Skeletal muscle cell (primary cell): ENCODE results near the gene GJA1.
"Not testable (repeated sequence)": the region's sequence is repeated elsewhere in the genome, so short reads cannot be mapped to it uniquely, and the experiment has no call there.

Experiments
- DNase-seq: peaks from one replicate; pipeline ENCODE4 v3.0.0-alpha.2; 2010; ENCODE audit warnings: low read depth
- H3K4me3 ChIP-seq: 2 replicates; pipeline ENCODE4 v1.5.1; 2011; ENCODE audit warnings: low read depth, mild to moderate bottlenecking, control low read depth, low read length, moderate library complexity

GJA1 gene

DNA sequence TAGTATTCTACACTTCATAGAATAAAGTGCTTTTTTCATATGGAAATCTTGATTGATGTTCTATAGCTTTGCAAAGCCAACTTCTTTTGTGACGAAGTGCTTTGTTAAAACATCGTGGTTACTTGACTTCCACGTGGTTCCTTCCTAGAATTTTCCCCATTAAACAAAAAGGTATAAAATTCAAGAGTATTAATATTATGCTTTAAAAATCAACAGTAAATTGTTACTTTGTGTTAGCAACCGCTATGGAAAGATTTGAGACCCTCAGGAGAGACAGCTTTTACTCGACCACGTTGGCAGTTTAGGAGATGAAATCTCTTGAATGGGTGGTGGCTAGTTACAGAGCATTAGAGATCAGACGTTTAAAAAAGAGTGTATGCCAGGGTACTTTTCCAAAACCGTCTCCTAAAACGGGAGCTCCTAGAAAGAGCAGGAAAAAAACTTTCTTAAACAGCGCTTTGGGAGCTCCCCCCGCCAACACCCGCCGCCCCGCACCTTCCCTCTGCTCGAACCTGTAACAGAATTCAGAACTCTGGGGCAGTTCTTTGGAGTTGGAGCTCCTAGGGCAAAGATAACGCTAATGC, 920 bp downstream of the GJA1 start:
- no peak for DNase-seq
- peak overlapping the region; percentile 61 for H3K4me3 ChIP-seq

DNA sequence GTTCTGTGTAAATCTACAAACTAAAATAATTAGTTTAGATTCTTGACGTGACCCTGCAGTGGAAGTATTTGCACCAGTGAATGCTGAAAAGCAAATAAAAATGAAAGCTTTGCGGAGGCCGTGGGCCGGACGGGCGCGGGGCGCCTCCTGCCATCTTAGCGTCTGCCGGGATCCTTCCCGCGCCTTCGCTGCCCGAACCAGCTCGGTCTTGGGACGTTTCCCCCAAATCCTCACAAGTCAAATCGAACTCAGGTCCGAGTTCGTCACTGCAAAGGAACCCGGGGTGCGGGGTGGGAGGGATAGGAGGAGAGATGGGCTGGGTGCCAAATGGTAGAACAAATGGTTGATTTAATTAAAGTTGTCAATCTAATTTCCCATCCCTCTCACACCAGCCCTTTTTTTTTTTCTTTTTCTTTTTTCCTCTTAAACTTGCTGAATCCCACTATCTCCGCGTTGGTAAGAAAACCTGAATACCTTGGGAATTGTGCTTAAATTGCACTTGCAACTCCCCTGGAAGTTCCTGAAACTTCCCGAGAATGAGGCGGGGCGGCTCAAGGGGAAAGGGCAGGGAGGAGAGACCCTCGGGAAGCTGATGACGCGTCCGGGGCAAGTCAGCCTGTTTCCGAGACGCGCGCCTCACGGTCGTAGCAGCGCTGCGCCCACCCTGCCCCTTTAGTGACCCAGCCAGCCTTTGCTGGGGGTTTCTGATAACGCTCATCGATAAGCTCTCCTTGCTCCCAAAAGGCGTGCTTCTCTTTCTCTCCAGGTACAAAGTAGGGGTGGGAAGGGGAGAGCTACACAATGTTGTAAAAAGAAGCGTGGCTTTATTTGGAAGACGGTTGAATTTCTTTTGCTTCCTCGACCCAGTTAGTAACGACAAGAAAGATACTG, 1.8 kb downstream of the GJA1 start:
- H3K4me3 ChIP-seq: peak overlapping the region; percentile 61
- no peak for DNase-seq

DNA sequence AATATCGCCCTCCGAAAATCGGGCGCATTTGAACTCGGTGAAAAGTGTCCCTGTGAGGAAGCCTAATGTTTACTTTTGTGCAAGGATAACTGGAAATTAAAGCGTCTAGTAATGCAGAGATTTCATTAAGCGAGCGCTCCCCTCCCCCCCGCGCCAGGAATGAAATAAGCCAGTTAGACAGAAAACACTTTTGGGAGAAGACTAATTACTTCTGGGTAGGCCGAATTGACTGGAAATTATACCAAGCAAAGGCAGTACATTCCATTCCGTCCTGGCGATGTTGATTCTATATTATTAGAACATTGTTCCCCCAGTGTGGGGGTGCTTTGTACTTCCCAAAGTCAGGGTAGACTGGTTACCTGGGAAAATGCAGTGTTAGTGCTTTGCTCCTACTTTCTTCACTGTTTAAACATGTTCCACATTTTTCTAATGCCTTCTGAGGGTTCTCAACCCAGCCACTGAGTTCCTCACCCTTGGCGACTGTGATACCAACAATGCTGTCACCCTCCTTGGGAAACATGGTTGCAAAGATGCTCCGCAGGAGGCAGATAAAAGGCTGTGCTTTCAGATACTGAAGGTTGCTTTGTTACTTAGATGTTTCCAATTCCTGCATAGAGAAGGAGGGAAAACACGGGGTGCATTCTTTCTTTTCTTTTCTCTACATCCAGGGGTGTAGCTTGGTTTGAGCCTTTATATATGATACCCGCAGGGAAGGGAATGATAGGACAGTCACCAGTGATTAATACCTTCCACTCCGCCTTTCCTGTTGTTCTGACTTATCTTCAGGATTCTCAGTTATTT, 2.6 kb downstream of the GJA1 start:
- peak overlapping the region; percentile 61 for H3K4me3 ChIP-seq
- DNase-seq: no peak

DNA sequence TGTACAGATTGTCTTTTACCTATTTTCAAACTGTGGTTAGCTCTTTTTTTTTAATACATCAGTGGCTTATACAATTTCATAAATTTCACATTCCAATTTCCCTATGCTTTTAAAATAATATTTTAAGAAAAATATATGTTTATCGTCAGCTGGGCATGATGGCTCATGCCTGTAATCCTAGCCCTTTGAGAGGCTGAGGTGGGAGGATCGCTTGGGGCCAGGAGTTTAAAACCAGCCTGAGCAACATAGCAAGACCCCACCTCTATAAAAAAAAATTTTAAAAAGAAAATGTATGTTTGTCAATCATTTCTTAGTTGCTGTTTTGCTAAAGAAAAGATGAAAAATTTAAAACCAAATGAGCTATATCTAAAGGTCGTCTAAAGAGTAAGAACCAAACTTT, 3.4 kb downstream of the GJA1 start:
- DNase-seq: no peak
- H3K4me3 ChIP-seq: peak overlapping the region; percentile 61

DNA sequence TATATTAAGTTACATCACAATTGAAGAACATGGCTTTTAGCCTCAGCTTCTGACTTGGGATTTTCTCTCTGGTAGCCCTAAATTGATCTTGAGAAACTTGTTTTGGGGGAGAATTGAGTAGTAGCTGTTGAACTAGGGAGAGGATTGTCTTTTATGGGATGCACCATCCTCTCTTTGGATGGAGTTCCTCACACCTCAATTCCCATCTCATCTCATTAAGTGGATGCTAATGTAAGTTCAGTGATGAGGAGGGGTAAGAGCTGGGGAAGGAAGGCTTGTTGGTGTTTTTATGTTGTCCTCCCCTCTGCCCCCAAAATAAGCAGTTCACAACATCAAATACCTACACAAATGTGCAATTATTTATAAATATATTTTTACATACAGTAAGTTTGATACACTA, 4.0 kb downstream of the GJA1 start:
- no peak for DNase-seq
- peak overlapping the region; percentile 2 for H3K4me3 ChIP-seq

DNA sequence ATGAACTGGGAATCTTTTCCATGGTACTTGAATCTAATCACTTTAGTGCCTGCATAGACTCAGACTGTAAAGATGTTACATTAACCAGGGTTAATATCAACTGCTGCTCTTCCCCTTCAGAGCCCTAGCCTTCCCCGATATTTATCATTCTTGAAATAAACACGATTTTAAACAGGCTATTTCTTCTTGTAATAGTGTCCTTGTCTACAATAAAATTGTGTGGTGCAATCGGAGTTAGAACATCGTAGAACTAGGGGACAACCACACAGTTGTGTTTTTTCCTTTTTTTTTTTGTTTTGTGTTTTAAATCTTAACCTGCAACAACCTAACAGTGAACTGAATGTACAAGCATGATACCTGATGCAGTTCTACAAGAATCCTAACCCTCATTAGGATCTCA, 4.5 kb downstream of the GJA1 start:
- no peak for DNase-seq
- H3K4me3 ChIP-seq: no peak overlapping the region

DNA sequence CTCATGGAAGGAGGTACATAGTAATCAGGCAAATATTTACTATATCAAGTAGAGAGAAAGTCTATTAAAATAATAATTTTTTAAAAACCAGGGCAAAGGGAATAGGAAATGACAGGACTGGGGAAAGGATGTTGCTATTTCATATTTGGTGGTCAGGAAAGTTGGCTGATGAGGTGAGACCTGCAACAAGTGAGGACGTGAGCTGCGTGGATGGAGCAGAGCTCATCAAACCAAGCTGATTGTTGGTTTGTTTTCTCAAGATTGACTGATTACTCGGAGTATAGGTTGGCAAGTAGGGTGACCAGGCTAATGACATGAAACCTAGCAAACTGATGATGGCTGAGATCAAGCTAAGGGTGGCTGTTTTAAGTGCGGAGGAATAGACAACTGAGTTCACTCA, 6.0 kb downstream of the GJA1 start:
- no peak overlapping the region for H3K4me3 ChIP-seq

DNA sequence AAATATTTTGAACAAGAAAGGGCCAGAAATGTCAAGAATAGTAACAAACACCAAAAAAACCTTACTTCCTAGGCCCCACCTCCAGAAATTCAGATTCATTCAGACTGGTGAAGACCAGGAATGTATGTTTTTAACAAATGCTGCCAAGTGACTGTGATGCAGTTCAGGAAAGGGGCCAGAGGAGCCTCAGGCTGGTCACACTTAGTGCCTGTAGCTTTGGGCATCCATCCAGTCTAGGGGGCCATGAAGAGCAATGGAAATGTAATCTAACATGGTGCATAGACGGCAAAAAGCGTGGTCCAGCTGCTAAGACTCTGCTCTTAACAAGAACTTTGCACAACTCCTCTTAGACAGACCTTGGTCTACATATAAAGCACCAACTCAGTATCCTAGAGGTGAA, 7.1 kb downstream of the GJA1 start:
- H3K4me3 ChIP-seq: no peak overlapping the region
- DNase-seq: no peak

More for the DNA sequence above, 6.0 kb downstream of the GJA1 start:
- DNase-seq: no peak

DNA sequence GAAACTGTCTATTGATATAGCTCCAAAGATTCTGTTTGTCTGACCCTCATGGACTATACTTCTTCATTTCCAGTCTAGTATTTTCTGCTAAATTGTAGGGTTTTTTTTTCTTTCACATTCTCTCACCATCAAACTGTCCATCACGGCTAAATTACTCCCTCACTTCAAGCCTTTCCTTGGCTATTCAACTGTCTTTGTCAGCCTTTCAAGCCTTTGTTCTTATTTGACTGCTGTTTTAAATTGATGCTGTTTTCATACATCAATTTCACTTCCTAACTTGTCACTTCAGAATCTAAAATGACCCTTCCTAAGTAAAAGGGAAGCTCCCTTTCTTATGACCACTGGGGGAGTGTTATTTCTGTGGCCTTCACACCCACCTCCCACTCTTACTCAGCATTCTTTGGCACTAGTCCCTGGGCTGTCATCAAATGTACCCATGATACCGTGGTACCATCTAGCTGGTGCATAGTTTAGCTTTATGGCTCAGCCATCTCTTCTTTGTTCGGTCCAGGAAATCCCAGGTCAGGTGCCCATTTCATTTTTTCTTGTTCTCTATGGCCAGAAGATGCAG, 8.6 kb downstream of the GJA1 start:
- H3K4me3 ChIP-seq: no peak overlapping the region

DNA sequence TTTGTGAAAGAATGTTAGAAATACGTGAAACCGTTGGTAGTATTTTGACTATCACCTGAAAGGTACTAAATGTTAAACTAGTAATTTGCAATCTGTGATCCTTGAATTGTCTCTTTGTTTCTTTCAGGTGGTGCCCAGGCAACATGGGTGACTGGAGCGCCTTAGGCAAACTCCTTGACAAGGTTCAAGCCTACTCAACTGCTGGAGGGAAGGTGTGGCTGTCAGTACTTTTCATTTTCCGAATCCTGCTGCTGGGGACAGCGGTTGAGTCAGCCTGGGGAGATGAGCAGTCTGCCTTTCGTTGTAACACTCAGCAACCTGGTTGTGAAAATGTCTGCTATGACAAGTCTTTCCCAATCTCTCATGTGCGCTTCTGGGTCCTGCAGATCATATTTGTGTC, 11.3 kb downstream of the GJA1 start:
- not testable (repeated sequence) for DNase-seq, H3K4me3 ChIP-seq

More for the DNA sequence above, 8.6 kb downstream of the GJA1 start:
- no peak for DNase-seq

DNA sequence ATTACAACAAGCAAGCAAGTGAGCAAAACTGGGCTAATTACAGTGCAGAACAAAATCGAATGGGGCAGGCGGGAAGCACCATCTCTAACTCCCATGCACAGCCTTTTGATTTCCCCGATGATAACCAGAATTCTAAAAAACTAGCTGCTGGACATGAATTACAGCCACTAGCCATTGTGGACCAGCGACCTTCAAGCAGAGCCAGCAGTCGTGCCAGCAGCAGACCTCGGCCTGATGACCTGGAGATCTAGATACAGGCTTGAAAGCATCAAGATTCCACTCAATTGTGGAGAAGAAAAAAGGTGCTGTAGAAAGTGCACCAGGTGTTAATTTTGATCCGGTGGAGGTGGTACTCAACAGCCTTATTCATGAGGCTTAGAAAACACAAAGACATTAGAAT, 12.3 kb downstream of the GJA1 start:
- not testable (repeated sequence) for H3K4me3 ChIP-seq, DNase-seq

DNA sequence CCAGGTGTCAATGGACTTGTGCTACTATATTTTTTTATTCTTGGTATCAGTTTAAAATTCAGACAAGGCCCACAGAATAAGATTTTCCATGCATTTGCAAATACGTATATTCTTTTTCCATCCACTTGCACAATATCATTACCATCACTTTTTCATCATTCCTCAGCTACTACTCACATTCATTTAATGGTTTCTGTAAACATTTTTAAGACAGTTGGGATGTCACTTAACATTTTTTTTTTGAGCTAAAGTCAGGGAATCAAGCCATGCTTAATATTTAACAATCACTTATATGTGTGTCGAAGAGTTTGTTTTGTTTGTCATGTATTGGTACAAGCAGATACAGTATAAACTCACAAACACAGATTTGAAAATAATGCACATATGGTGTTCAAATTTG, 13.1 kb downstream of the GJA1 start:
- H3K4me3 ChIP-seq, DNase-seq: not testable (repeated sequence)

DNA sequence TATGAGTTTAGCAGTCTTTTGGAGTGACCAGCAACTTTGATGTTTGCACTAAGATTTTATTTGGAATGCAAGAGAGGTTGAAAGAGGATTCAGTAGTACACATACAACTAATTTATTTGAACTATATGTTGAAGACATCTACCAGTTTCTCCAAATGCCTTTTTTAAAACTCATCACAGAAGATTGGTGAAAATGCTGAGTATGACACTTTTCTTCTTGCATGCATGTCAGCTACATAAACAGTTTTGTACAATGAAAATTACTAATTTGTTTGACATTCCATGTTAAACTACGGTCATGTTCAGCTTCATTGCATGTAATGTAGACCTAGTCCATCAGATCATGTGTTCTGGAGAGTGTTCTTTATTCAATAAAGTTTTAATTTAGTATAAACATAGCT, 13.9 kb downstream of the GJA1 start:
- no peak overlapping the region for H3K4me3 ChIP-seq
- no peak for DNase-seq

DNA sequence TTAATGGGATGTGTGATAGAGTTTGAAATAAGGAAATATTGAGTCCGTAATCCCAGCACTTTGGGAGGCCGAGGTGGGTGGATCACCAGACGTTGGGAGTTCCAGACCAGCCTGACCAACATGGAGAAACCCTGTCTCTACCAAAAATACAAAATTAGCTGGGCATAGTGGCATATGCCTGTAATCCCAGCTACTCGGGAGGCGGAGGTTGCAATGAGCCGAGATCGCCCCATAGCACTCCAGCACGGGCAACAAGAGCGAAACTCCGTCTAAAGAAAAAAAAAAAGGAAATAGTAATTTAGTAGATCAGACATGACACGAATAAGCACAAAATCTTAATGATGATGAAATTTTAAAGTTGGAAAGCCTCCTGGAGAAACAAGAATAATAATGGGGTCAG, 14.8 kb downstream of the GJA1 start:
- no peak for DNase-seq
- no peak overlapping the region for H3K4me3 ChIP-seq

DNA sequence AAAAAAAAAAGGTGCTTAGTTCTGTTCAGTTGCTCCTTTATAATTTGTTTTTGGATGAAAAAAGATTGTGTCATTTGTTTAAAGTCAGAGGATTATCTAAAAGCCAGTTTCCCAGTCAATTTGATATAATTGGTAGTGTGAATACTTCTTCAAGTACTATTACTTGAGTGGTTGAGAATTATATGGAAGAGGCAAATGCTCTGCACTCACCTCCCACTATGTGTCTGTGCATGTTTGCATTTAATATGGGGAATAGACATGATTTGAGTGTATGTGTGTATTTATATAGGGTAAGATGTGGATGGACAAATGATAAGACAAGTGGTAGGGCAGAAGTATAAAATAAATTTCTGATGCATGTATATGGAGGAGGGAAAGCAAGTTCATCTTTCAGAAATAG, 15.8 kb downstream of the GJA1 start:
- no peak overlapping the region for H3K4me3 ChIP-seq
- DNase-seq: no peak

DNA sequence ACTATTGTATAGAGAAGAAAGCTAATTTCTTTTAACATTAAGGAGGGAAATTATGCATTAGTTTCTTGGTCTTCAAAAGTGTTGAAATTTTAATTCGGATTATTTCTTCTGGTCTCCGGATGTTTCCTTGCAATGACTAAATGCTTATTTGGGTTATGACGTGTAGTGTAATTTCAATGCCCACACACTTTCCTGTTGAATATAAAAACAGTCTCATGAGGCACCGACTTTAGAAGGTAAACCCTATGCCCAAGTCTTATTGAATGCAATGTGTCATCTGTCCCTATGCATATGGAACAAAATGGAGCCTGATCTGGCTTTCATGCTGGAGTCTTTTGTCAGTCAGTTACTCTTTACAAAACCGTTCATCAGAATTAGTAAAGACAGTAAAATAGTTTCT, 17.7 kb downstream of the GJA1 start:
- no peak for DNase-seq
- no peak overlapping the region for H3K4me3 ChIP-seq

DNA sequence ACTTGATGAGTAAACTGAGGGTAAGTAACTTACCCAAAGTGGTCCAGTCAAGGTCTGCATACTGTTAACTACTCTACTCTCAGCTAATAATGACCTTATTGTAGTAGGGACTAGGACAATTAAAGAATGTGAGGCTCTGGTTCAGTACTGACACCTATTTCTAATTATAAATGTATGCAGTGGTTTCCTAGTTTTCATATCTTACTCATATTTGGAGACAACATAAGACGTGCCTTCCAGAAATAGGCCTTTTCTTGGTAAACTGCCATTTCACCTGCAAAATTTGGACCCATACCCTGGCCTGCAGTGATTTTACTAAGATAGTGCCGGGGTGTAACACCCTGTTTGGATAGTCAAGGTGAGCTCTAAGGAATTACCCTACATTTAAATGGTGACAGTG, 24.7 kb downstream of the GJA1 start:
- no peak overlapping the region for H3K4me3 ChIP-seq
- no peak for DNase-seq

DNA sequence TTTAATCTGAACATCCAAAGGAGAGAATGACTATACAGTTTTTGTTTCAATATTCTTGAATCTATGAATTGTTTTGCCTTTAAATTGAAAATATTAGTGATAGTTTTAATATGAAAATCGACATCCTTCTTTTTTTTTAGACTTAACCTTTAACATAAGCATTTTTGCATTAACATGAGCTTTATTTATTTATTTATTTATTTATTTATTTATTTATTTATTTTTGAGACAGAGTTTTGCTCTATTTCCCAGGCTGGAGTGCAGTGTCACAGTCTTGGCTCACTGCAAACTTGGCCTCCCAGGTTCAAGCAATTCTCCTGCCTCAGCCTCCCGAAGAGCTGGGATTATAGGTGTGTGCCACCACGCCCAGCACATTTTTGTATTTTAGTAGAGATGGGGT, 27.6 kb downstream of the GJA1 start:
- no peak overlapping the region for H3K4me3 ChIP-seq
- DNase-seq: no peak

DNA sequence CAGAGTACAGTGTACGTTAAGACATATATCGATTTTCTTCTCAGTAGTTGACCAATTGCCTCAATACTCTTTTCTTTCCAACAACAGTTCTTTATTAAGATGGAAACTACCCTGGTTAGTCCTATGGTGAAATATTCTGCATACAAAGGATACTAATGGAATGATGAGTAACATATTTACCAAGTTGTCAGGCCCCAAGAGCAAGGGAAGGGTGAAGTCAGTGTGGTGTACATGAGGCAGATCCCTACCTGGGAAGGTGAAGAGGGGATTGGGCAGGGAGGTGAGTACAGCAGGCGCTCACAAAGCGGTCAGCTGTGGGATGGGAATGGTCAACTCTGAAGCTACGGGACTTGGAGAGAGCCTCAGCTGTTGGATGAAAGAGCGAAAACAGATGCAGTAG, 29.7 kb downstream of the GJA1 start:
- DNase-seq: no peak
- H3K4me3 ChIP-seq: no peak overlapping the region

DNA sequence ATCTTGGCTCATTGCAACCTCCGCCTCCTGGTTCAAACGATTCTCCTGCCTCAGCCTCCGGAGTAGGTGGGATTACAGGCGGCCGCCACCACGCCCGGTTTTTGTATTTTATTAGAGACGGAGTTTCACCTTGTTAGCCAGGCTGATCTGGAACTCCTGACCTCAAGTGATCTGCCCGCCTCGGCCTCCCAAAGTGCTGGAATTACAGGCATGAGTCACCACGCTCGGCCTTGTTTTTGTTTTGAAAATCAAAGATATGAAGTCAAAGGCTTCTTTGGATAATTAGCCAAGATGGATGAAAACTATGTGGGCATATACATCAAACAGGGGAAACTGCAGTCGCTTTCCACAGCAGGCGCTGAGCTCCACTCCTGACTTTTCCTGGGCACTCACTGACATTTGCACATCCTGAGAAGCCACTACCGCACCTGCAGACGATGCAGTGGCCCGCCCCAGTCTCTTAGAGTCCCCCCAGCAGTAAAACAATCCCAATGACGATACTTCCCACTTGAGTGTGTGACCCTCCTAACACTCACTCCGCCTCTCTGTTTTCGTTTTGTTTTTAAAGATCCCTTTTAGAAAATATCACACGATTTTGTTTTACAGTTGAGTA, 44.1 kb downstream of the GJA1 start:
- DNase-seq: no peak
- H3K4me3 ChIP-seq: no peak overlapping the region
